Midbrain (tissue), 1 donor: ENCODE results near the gene GNAS-AS1.

Experiments
- DNase-seq: peaks from one replicate; lab custom pipeline; 2025; lab: John Stamatoyannopoulos, UW

The GNAS-AS1 gene

DNA sequence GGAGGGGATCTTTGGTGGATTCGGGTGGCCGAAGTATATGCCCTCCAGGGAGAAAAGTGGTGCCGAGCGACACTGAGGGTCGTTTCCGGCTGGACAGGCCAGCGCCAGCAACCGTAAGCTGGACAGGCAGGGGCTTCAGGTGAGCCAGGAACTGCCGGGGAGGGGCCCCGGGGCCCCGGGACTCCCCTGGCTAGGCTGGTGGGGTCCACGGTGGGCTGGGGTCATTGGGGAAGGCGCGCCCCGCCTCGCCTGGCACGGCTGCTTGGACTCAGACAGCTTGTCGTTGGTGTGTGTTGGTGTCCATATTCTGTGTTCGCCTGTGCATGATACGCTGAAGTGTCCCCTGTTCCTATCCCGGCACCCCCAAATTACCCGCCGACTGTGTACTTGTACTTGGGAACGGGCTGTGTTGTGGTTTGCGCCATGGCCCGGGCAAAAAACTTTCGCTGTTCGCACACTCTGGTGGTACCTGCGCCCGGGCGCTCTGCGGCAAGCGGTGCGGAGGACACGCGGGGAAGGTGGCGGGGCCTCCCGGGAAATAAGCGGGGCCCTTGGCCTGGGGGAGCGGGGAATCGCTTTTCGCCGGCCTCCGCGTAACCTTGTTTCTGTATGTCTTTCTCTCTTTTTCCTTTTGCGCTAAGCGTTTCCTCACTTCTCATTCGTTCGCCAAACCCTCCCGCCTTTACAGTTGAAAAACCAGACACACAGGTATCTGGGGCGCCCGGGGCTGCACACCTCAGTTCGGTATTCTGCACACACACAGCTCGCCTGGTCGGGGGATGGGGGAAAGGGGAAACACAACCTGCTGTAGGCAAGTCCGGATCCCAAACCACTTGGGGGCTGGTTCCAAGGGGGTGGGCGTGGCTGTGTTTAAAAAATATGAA, 5.0 kb upstream of the GNAS-AS1 start:
- no peak for DNase-seq

DNA sequence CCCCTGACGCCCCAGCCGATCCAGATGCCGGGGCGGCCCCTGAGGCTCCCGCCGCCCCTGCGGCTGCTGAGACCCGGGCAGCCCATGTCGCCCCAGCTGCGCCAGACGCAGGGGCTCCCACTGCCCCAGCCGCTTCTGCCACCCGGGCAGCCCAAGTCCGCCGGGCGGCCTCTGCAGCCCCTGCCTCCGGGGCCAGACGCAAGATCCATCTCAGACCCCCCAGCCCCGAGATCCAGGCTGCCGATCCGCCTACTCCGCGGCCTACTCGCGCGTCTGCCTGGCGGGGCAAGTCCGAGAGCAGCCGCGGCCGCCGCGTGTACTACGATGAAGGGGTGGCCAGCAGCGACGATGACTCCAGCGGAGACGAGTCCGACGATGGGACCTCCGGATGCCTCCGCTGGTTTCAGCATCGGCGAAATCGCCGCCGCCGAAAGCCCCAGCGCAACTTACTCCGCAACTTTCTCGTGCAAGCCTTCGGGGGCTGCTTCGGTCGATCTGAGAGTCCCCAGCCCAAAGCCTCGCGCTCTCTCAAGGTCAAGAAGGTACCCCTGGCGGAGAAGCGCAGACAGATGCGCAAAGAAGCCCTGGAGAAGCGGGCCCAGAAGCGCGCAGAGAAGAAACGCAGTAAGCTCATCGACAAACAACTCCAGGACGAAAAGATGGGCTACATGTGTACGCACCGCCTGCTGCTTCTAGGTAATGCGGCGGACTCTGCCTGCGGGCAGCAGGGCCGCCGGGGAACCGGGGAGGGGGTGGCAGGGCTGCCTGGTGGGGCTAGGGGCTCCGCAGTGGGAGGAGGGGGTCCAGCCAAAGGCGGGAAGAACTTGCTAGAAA, 4.2 kb upstream of the GNAS-AS1 start:
- no peak for DNase-seq

DNA sequence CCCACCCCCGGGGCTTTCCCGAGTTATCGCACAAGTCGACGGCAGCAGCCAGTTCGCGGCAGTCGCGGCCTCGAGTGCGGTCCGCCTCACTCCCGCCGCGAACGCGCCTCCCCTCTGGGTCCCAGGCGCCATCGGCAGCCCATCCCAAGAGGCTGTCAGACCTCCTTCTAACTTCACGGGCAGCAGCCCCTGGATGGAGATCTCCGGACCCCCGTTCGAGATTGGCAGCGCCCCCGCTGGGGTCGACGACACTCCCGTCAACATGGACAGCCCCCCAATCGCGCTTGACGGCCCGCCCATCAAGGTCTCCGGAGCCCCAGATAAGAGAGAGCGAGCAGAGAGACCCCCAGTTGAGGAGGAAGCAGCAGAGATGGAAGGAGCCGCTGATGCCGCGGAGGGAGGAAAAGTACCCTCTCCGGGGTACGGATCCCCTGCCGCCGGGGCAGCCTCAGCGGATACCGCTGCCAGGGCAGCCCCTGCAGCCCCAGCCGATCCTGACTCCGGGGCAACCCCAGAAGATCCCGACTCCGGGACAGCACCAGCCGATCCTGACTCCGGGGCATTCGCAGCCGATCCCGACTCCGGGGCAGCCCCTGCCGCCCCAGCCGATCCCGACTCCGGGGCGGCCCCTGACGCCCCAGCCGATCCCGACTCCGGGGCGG, 3.4 kb upstream of the GNAS-AS1 start:
- no peak for DNase-seq

DNA sequence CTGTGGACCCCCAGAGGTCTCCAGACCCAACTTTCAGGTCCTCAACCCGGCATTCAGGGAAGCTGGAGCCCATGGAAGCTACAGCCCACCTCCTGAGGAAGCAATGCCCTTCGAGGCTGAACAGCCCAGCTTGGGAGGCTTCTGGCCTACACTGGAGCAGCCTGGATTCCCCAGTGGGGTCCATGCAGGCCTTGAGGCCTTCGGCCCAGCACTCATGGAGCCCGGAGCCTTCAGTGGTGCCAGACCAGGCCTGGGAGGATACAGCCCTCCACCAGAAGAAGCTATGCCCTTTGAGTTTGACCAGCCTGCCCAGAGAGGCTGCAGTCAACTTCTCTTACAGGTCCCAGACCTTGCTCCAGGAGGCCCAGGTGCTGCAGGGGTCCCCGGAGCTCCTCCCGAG, 2.8 kb upstream of the GNAS-AS1 start:
- DNase-seq: no peak

DNA sequence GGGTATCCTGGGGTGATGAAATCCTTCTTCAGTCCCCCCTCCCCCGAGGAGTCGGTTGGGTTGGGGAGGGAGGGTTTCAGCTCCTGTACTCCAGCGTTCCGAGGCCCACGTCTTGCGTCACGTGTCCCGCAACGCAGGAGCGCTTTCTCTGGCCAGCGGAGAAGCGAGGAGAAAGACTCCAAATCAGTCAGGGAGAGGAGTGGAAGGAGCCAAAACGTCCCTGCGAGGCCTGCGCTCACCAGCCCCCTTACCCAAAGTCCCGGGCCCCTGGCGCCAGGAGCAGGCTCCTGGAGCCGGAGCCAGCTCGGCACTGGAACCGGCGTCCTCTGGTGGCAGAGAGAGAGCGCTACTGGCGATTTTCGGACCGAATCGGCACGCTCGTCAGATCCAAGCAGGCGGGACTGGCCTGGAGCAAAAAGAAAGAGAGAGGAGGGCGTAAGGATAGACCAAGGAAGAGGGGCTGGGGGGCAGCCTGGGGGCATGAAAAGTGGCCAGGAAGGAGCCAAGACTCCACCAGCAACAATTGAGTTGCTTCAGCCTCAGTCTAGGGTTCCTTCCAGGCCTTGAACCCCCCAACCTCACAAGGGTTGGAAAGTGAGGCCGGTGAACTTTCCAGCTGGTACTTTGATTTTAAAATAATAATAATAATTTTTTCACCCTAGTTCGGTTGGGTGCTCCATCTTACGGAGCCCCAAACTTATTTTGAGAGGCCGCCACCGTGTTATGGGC, 2.0 kb upstream of the GNAS-AS1 start, which contains the start of gene GNAS:
Gene GNAS (plus strand): TSS at position 174 of the 729 bp plus-strand sequence.
- DNase-seq: peak; percentile 42

DNA sequence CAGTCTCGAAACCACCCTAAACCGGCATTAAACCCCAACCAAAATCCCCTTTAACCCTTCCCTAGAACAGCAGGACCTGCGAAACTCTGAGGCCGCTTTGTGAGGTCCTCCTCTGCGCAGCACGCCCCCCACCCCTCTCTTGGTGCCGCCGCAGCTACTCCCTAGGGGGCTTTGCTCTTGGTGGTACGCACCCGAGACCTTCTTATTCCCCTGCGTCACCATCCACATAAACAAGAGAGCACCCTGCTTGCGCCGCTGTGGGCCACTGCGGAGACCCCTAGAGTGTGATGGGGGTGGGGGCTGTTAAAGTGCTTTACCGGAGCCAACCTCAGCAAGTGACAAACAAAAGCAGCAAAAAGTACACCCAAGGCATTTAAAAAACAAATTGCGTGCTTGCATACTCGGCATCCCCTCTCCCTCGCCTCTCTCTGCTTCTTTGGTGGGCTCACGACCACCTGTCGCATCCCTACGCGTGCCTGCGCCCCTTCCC, 1.3 kb upstream of the GNAS-AS1 start:
- DNase-seq: no peak

DNA sequence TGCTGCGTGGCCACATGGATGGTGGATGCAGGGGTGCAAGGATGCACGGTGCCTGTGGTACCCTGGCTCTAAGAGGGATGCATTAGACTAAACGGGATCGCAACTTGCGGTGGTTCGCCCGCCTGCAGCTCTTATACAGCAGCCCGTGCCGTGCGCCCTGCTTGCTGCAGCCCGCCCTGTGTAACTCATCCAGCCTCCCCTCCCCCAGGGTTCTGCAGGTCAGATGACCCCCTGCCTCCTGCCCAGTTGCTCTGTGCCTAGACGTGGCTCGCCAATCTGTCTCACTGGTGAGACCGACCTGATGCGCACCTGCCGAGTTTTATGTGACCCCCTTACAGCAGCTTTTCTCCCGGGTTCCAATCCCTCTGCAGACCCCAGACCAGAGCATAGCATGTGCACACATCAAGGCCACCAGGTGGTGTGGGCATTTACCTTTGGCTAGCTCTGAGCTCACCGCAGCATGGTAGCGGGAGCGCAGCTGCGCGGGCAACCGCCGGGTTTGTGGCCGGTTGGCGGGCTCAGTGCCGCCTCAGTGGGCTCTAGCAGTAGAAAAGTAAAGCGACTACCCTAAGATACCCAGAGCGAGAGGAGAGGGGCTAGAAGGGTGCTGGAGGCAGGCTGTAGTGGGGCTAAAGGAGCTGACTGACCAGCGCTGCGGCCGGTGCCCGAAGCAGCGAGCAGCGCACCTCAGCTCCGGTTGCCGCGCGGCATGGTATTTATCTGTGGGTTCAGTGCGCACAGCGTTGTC, 693 bp upstream of the GNAS-AS1 start:
- DNase-seq: no peak

DNA sequence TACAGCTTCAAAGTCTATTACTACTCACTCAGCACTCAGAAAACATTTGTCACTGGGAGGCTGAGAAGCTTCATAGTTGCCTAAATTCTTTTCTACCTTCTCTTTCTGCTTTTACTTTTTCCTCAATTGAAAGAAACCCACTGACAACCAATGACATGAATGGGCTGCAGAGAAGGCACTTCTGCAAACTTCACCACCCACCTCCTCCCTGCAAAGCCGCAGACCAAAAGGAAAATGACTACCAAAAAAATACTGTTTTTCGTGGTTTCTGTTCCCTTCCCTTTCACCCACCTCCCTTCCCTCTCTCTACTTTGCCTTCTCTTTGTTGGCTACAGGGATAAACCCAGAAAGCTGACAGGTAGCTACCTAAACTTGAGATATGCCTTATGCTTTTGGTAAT, 3.2 kb downstream of the GNAS-AS1 start:
- no peak for DNase-seq

DNA sequence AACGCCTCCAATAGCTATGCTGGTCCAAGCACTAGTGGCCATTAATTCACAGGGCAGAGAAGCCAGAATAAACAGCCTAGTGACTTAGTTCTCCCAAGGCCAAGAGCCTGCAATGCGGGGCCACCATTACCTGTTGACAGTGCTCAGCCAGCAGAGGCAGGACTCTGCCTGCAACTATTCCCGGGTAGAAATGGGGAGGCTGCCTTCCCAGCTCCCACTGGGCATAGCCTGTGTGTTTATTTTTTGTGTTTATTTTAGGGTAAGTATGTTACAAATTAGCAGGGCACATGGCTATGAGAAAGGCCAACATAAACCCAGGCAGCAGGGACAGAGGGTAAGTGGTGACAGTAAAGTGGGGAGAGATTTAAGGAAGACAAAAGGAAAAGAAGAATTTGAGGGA, 5.0 kb downstream of the GNAS-AS1 start:
- no peak for DNase-seq

DNA sequence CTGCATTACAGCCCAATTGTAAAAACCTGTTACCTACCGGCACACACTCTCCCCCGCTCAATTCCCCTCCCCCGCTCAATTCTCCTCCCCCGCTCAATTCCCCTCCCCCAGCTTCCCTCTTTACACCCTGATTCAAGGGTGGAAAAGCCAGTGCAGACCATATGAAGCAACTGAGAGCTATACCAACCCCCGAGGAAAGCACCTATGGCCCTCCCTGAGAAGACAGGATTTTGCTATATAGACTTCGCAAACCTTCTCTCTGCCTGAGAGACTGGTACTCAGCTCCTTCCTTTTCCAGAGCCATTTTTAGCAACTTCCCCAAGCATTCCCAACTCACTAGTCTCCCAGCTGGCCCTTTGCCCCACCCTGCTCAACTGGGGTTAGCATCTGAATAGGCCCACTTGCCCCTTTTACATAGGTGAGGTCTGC, 7.6 kb downstream of the GNAS-AS1 start:
- no peak for DNase-seq

DNA sequence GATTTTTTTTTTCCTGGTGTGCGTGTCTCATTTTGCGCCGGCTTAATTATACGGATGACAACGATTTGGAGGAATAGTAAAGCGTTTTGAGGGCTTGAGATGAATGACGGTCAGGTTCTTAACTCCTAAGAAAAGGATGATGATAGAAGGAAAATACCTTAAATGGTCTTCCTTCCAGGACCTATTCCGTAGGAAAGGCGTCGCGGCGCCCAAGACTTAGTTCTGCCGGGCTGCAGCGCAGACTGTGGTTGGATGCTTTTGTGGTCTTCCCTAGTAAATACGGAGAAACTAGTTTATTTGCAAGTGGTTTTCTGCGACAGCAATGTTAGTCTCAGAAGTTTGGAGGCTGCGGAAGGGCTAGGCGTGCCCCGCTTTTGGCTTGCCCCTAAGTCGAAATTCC, 8.4 kb downstream of the GNAS-AS1 start:
- DNase-seq: no peak

DNA sequence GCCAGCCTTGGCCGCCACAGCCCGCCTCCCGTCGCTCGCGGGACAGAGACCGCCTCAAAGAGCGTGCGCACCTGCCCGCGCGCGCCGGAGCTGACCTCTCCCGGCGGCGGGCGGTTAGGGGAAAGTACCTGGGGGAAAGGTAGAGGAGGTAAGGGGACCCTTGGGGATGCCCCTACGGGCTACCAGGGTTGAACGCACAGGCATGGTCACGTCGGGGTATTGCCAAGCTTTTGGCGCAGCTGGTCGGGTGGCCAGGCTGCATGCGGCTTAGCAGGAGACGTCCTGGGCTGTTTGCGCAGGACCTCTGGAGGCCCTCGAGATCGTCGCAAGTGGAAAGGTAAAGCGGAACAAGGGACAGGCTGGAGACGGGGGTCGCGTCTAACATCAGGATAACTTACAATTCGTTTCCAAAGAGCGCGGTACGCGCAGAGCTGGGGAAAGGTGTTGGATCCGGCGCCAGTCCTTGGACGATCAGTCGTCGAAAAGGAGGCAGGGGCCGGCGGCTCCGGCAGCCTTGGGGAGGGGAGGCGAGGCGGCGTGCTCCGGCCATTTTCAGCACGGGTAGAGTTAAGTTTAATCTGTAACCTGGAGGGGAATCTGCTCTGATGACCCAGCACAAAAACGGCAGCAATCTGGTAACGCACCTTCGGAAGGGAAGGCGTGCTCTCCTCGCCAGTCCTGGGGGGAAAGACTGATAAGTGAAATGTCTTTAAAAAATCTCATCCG, 9.0 kb downstream of the GNAS-AS1 start:
- no peak for DNase-seq

DNA sequence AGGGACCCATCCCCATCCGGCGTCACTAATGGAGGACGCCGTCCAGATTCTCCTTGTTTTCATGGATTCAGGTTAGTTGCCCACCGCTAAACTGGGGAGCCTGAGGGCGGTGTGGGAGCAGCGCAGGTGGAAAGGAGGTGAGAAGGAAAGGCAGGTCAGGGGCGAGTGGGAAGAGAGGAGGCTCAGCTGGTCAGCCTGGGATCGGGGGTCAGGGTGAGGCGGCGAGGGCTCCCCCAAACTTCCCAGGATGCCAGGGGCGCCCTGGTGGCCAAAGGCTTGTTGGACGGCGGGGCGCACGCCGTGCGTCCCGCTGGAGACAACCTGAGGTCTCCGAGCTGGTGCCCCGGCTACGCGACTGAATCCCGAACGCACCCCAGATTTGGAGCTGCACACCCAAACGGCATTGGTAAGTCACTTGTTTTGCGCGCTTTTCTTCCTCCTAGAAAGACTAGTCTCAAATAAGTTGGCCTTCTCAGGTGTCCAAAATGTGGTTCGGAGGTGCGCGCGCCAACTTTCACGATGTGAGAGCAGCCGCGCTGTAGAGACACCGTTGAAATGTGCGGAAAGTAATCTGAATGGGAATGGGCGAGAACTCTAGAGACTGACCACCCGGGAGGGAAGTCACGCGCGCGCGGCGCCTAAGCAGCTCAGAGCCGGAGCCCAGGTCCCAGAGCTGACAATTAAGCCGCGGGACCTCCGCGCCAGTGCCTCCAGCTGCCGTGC, 9.7 kb downstream of the GNAS-AS1 start:
- DNase-seq: no peak

DNA sequence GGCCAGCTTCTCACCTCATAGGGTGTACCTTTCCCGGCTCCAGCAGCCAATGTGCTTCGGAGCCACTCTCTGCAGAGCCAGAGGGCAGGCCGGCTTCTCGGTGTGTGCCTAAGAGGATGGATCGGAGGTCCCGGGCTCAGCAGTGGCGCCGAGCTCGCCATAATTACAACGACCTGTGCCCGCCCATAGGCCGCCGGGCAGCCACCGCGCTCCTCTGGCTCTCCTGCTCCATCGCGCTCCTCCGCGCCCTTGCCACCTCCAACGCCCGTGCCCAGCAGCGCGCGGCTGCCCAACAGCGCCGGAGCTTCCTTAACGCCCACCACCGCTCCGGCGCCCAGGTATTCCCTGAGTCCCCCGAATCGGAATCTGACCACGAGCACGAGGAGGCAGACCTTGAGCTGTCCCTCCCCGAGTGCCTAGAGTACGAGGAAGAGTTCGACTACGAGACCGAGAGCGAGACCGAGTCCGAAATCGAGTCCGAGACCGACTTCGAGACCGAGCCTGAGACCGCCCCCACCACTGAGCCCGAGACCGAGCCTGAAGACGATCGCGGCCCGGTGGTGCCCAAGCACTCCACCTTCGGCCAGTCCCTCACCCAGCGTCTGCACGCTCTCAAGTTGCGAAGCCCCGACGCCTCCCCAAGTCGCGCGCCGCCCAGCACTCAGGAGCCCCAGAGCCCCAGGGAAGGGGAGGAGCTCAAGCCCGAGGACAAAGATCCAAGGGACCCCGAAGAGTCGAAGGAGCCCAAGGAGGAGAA, 10.5 kb downstream of the GNAS-AS1 start:
- DNase-seq: no peak

DNA sequence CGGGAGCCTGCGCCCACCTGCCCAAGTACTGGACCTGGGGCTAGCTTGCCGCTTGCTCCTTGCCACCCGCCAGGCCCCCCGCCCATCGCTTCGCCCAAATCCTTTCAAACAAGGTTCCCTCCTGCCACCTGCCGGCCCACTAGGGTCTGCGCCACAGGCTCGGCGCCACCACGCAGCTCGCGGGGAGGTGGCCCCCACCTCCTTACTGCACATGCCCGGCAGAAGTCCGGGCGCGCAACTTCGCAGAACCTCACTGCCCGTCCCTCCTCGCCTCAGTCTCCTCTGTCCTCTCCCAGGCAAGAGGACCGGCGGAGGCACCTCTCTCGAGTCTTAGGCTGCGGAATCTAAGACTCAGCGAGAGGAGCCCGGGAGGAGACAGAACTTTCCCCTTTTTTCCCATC, 11.2 kb downstream of the GNAS-AS1 start:
- peak; percentile 13 for DNase-seq

DNA sequence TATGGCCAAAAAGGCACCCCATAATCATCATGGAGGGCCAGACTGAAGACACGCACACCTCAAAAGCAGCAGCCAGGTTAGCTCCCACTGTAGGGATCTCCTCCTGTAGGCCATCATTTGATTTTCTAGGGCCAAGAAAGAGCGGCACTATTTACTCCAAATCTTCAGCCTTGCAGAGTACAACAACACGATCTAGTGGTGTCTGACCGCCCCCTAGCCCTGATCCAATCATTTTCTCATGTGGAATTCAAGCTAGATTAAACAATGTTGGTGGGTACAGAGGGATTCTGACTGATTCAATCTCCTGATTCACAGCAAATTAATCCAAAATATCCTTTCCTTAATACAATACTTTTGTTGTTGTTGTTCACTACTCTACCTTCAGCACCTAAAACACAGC, 12.5 kb downstream of the GNAS-AS1 start:
- DNase-seq: no peak

DNA sequence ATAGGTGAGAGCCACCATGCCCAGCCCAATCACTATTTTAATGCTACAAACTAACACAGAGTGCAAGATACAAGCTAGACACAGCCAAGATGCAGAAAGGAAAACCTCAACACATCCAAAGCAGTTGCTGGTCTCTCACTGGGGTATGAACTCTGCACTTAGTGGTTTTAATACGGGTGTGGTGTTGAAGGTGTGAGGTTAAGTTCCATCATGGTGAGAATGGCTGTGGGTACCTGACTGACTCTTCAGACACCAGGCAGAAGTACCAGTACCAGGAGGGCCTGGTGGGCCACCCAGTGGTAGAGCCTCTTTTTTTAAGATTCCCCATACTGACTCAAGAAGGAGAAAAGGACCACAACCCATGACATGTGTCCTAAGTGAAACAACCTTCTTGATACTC, 13.0 kb downstream of the GNAS-AS1 start:
- DNase-seq: no peak

DNA sequence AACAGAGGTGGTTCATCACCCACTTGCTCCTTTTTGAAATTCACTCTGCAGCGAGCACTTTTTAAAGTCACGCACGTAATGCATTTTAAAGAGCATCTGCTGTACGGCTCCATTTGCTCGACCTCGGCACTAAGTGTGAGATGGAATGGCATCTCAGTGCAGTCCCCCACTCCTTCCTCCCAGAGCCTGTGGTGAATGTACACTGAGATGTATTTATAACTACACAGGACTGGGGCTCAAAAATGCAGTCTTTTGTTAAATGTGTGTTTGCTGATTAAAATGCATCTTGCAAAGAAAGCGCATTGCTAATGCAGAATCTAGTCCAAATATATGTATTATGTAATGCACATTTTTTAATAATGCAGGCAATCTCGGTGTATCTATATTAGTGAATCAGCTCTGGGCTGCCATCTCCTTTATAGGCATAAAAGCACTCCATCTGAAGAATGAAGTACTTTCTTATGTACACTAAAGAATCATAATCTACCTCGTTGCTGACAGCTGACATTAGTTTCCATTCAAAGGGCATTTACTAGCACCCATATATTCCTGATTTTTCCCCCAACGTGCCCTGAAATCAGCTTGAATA, 14.0 kb downstream of the GNAS-AS1 start:
- no peak for DNase-seq
